Stimulated activated CD4-positive, alpha-beta T cell treated with anti-CD3 and anti-CD28 coated beads, Interleukin-2, amount 100 ng/mL, for 4 hours (primary cell): ENCODE data around the gene ETV5.

Experiments
- DNase-seq: peaks from one replicate; pipeline ENCODE4 v3.0.0-alpha.2; 2020; ENCODE audit warnings: low read depth

Gene ETV5

DNA sequence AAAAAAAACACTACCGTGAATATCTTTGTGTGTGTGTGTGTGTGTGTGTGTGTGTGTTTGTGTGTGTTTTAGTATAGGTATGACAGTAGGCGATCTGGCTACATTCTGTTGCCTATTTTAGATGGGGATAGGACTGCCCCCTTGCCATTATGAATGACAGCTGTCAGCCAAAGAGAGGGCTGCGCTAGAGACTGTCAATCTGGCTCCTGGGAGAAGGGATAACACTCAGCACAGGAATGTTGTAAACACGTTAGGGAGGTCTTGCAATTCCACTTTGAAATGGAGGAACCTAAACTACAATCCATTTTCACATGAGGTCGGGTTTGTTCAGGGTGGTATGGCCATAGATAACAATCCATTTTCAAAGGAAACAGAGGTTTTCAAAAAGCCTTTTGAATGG, 14.1 kb upstream of the ETV5 start:
- DNase-seq, result no peak

DNA sequence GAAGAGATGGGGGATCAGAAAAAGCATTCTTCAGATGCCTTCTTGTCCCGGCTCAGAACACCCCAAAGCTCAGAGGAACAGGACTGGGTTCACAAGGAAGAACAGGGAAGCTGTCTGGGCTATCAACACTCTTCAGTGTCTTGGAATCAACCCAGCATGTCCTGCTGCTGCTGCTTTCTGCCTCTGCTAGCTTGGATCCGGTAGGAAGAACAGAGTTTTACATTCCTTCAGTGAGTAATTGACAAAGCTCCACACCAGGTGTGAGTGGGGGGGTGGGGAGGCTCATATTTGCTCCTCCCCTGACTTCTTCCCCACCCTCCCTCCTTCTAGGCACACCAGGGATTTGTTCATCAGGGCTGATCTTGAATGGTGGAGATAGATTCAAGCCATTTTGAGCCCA, 13.1 kb upstream of the ETV5 start:
- DNase-seq, result no peak

- DNase-seq, result no peak
Observed at GRCh38 chr3:186121278-186121677, 12.4 kb upstream of the ETV5 start.

DNA sequence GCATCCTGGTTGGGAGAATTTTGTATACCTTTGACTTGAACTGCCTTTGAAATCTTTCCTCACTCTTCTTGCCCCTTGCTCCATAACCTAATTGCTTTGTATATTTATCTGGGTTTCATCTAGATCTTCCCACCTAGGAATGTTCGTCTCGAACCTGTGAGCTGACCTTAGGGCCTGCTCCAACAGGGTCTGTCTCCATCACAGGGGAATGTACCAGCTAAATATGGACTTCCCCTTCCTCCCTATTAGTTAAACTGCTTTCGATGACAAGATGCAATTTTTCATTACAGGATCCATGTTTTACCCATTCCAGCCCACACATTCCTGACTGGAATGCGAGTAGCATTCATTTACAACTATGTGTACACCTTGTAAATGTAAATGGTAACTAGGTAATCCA, 10.6 kb upstream of the ETV5 start:
- no peak for DNase-seq

GRCh38 chr3:186118692-186119091, 9.8 kb upstream of the ETV5 start:
- no peak for DNase-seq

DNA sequence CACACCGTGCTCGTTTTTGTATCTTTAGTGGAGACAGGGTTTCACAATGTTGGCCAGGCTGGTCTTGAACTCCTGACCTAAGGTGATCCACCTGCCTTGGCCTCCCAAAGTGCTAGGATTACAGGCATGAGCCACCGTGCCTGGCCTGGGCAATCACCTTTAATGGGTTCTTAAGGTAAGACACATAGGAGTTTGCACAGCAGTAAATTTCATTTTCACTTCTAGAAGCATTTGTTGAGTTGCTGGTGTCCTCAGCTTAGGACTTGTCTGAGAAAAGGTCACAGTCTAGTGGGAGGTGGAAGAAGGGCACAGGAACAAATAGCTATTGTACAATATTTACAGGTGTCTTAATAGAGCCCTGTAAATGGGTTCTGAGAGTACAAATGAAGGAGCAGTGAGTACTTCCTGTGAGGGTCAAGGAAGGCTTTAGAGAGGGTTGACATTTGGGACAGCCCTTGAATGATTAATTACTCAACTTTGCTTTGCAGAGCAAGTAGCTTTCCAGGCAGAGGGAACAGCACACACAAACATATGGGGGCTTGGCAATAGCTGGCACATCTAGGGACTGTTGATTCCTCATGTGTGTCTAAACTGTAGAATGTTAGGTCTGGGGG, 8.7 kb upstream of the ETV5 start:
- no peak for DNase-seq

DNA sequence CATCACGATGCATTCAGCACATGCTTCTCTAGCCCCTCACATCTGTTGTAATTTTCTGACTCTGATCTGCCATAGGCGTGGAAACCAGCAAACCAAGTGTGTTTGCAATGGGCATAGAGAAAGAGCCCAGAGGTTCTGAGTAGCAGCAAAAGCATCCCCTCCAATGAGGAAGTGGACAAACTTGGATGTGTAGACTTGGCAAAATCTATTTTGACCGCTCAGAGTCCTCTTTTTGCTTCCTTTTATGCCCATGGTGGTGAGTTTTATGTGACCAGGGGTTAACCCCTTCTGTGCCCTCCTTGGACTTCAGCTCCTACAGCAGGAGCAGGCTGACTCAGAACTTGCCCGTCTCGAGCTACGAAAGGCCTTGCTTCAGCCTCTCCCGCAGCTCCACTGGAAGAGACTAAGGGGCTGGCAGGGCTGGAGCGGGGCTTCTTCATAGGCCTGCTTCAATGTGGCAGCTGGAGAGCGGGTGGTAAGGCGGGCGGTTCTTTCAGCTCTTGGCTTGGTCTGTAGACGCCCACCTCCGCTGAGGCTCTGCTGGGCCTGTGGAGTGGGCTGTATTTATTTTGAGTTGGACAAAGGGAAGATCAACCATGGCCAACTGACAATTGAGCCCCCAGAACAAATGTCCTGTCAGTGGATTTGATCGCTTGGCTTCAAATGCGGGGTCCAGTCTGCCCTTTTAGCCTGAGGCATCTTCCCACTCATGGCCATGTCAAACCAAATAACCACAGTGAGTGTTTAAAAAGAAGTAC, 6.5 kb upstream of the ETV5 start:
- no peak for DNase-seq

- no peak for DNase-seq
Observed at GRCh38 chr3:186110975-186111974, 2.4 kb upstream of the ETV5 start.

- no peak for DNase-seq
Observed at GRCh38 chr3:186109897-186110803, 1.3 kb upstream of the ETV5 start.

DNA sequence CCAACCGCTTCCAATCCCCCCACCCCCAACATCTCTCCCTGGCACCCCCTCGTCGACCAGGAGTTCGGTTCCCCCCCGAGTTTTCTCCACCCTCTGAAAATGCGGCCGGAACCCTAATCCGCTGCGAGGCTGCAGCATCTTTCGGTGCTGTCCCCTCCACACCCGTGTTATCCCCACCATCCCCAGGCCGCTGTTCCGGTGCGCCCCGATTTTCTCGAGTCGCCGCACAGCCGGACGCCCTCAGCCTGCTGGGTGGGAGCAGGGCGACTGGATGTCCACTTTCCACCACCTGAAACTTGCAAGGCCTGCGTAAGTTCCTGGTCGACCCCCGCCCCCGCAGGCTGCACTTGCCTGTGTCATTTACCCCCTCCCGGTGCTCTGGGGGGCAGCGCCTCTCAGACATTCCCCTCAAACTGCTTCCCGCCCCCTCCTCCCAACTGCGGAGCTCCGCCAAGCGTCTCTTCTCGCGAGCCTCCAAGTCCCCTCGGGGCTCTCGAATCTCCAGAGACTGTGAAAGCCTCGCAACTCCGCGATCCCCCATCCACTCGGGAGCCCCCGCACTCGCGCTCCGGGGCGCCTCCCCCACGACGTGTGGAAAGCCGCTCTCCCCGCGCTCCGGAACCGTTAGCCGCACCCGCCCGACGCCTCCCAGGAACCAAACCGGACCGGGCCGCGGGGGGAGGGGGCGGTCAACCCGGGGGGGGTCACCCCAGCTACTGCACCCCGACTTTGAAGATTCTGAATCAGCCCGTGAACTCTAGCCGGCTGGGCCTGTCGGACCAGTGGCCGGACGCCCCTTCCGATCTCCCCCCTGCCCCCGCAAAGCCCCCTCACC, 566 bp downstream of the ETV5 start:
- no peak for DNase-seq

- DNase-seq, result no peak
Observed at GRCh38 chr3:186107215-186108105, 1.4 kb downstream of the ETV5 start.

DNA sequence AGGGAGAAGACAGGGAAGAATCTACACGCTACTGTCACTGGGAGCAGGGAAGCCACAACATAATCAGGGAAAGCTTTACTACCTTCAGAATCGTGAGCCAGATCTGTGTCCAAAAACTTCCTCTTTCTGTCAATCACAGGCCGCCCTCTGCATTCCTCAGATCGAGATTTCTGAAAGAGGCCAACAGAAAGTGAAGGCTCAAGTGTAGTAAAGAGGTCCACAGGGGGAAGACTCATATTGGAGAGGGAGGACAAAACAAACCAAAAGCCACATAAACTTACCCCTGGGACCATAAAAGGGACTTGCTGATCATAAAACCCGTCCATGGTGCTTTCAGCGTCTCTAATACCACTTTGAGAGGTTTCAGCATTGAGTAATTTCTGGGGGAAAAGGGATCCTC, 3.3 kb downstream of the ETV5 start:
- no peak for DNase-seq

DNA sequence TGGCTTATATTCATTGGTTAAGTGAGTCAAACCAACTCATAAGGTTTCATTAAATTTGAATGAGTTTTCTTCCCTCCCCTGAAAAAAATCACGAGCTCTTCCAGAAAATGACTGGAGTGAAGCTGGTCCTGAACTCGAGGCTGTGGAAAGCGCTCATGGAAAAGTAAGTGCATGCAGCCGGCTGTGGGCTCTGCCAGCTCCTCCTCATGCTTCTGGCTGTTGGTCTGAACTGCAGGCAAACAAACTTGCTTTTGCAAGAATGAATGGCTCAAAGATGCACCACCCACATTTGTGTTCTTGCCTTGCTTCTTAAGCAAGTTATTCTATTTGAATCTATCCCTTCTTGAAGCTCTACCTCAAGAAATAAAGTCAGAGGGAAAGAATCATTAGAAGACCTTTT, 6.2 kb downstream of the ETV5 start:
- no peak for DNase-seq

GRCh38 chr3:186100398-186100797, 8.5 kb downstream of the ETV5 start:
- no peak for DNase-seq

GRCh38 chr3:186099178-186099577, 9.7 kb downstream of the ETV5 start:
- no peak for DNase-seq

DNA sequence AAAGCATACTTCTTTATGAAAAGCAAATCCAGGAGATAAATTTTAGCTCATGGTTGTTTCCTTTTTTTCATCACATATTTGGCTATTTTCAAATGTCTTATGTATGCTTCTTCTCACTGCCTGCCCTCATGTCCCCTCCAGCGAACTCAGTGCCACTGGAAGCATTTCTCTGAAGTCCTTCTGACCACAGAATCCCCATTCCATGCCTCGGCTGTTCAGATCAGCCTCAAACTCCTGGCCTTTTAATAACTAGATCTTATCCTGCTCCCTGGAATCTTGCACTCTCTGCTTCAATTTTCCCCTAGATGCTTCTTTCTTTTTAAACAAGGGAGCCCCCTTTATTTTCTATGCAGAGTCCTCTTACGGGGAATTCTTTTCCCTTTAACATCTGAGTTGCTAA, 10.1 kb downstream of the ETV5 start:
- DNase-seq, result no peak

GRCh38 chr3:186097663-186098451, 11.0 kb downstream of the ETV5 start:
- DNase-seq, result no peak

- DNase-seq, result no peak
Observed at GRCh38 chr3:186097317-186097662, 11.6 kb downstream of the ETV5 start.

GRCh38 chr3:186096290-186096689, 12.6 kb downstream of the ETV5 start:
- no peak for DNase-seq
